Measurements from ENCODE around the gene KCNB1. TPM values are rescaled to one million over a fixed set of nuclear protein-coding genes. Genes with fewer than 3 reads are reported as not detected.
A peak's percentile ranks its signal among the peaks of the same experiment; 100 is the strongest.

KCNB1 gene
- total and polyA plus RNA-seq, 4 donors = under 0.01 to 3.4 (median 1.4) TPM

DNA sequence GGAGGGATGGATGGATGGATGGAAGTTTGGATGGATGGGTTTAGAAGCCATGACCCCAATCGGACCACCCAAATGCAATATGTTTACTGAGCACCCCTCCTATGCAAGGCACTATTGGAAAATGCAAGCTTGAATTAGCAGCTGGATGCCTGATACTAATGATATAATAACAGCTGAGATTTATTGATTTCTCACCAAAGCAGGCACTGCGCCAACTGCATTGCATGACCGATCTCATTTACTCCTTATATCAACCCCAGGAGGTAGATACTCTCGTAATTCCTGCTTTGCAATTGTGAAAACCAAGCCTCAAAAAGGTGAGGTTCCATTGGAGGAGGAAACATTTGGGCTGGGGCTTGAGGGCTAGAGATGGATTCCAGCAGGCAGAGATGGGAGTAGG lies 89.7 kb downstream of the KCNB1 start (continued):
- TF ChIP-seq, protein P1, sequence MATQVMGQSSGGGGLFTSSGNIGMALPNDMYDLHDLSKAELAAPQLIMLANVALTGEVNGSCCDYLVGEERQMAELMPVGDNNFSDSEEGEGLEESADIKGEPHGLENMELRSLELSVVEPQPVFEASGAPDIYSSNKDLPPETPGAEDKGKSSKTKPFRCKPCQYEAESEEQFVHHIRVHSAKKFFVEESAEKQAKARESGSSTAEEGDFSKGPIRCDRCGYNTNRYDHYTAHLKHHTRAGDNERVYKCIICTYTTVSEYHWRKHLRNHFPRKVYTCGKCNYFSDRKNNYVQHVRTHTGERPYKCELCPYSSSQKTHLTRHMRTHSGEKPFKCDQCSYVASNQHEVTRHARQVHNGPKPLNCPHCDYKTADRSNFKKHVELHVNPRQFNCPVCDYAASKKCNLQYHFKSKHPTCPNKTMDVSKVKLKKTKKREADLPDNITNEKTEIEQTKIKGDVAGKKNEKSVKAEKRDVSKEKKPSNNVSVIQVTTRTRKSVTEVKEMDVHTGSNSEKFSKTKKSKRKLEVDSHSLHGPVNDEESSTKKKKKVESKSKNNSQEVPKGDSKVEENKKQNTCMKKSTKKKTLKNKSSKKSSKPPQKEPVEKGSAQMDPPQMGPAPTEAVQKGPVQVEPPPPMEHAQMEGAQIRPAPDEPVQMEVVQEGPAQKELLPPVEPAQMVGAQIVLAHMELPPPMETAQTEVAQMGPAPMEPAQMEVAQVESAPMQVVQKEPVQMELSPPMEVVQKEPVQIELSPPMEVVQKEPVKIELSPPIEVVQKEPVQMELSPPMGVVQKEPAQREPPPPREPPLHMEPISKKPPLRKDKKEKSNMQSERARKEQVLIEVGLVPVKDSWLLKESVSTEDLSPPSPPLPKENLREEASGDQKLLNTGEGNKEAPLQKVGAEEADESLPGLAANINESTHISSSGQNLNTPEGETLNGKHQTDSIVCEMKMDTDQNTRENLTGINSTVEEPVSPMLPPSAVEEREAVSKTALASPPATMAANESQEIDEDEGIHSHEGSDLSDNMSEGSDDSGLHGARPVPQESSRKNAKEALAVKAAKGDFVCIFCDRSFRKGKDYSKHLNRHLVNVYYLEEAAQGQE (IDR thresholded peaks at IDR 0.05) = no peak
- TF ChIP-seq RXRA (IDR thresholded peaks at IDR 0.05) (no peak), EGR1 (IDR thresholded peaks at IDR 0.05; ENCODE audit: low read depth in 2 of 2) (no peak), JUND (IDR thresholded peaks at IDR 0.05) (no peak)

DNA sequence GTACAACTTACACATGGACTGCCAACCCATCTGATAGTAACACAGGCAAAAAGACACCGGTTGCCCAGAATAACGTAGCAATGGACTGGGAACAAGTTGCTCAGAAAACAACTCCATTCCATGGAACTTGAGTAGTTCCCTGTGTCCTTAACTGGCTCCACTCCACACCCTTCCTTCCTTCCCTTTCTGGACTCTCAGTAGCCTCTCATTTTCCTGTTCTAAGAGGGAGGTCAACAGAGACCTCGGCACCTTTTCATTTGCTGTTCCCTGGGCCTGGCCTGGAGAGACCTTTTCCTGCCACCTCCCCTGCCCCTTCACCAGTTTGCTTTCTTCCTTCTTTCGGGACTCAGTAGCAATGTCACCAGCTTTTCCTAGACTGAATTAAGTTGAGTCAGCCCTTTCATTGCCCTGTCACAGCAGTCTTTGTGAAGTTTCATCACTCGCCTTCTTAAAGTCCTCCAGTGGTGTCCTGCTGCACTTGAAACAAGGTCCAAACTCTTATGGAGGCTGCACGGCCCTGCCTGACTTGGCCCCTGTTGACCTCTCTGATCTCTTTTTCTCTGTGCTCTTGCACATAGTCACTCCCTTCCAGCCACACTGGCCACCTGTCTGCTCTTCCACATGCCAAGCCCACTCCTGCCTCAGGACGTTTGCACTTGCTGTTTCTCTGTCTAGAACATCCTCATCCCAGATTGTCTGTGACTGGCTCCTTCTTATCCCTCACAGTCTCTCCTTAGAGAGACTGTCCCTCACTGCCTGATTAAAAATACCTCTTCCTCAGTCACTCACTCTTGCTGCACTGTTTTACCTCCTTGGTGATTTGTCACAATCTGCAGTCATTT lies 90.8 kb downstream of the KCNB1 start:
- Histone ChIP-seq H3K9me3 (ENCODE audit: control insufficient read depth in 4 of 4, low read length in 3 of 4) (no peaks in the 10 kb centered on the region), H3K36me3 (ENCODE audit: control insufficient read depth in 4 of 4, insufficient read depth in 3 of 4, low read depth in 1 of 4, low read length in 3 of 4) (no peaks in the 10 kb centered on the region), H3K4me3 (ENCODE audit: low read depth in 1 of 3, low read length in 3 of 3) (no peak overlapping the region), H3K27me3 (ENCODE audit: control insufficient read depth in 4 of 4, insufficient read depth in 4 of 4, low read length in 3 of 4) (no peaks in the 10 kb centered on the region), H3K4me1 (ENCODE audit: control insufficient read depth in 4 of 4, insufficient read depth in 4 of 4, low read length in 3 of 4) (no peaks in the 10 kb centered on the region), H3K9ac (ENCODE audit: low read depth in 1 of 2, low read length in 2 of 2) (no peak overlapping the region), H3K27ac (ENCODE audit: low read depth in 1 of 2, low read length in 2 of 2) (no peak overlapping the region)
- DNase-seq (ENCODE audit: low spot score) = no peak
- 76% methylated on average over 7 of the region's 7 CpGs for WGBS
- TF ChIP-seq, protein P1 (IDR thresholded peaks at IDR 0.05) = no peak
- peak; percentile 76 for TF ChIP-seq NR2F2 (IDR thresholded peaks at IDR 0.05)

DNA sequence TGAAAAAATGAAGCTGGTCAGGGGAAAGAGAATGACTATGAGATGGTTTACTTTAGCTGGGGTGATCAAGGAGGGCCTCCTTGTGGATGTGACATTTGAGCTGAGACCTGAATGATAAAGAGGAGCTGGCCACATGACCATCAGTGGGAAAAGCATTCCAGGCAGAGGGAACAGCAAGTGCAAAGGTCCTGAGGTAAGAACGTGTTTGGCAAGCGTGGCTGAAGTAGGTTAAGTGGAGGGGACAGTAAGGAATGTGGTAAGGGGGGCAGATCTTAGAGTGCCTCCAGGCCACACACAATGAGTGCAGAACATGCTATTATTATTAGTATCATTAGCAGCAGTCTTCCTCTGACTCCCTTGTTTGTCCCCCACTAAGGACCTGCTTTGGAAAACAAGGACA lies 92.6 kb downstream of the KCNB1 start:
- Histone ChIP-seq H3K36me3 (ENCODE audit: control insufficient read depth in 4 of 4, insufficient read depth in 3 of 4, low read depth in 1 of 4, low read length in 3 of 4) (no peaks in the 10 kb centered on the region), H3K9ac (ENCODE audit: low read depth in 1 of 2, low read length in 2 of 2) (no peak overlapping the region), H3K27ac (ENCODE audit: low read depth in 1 of 2, low read length in 2 of 2) (no peak overlapping the region), H3K4me3 (ENCODE audit: low read depth in 1 of 3, low read length in 3 of 3) (no peak overlapping the region), H3K4me1 (ENCODE audit: control insufficient read depth in 4 of 4, insufficient read depth in 4 of 4, low read length in 3 of 4) (no peaks in the 10 kb centered on the region), H3K9me3 (ENCODE audit: control insufficient read depth in 4 of 4, low read length in 3 of 4) (no peaks in the 10 kb centered on the region), H3K27me3 (ENCODE audit: control insufficient read depth in 4 of 4, insufficient read depth in 4 of 4, low read length in 3 of 4) (no peaks in the 10 kb centered on the region)
- no peak for DNase-seq (ENCODE audit: low spot score)
- WGBS = 90% methylated on average over 2 of the region's 2 CpGs
- TF ChIP-seq SP1 (IDR thresholded peaks at IDR 0.05) = no peak
- TF ChIP-seq FOXA2 (IDR thresholded peaks at IDR 0.05) = no peak
- TF ChIP-seq EGR1 (IDR thresholded peaks at IDR 0.05; ENCODE audit: low read depth in 2 of 2) = no peak
- TF ChIP-seq, protein P2, sequence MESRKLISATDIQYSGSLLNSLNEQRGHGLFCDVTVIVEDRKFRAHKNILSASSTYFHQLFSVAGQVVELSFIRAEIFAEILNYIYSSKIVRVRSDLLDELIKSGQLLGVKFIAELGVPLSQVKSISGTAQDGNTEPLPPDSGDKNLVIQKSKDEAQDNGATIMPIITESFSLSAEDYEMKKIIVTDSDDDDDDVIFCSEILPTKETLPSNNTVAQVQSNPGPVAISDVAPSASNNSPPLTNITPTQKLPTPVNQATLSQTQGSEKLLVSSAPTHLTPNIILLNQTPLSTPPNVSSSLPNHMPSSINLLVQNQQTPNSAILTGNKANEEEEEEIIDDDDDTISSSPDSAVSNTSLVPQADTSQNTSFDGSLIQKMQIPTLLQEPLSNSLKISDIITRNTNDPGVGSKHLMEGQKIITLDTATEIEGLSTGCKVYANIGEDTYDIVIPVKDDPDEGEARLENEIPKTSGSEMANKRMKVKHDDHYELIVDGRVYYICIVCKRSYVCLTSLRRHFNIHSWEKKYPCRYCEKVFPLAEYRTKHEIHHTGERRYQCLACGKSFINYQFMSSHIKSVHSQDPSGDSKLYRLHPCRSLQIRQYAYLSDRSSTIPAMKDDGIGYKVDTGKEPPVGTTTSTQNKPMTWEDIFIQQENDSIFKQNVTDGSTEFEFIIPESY (IDR thresholded peaks at IDR 0.05) = no peak
- TF ChIP-seq TAF1 (conservative IDR thresholded peaks at IDR 0.05) = no peak
- no peak for TF ChIP-seq RAD21 (IDR thresholded peaks at IDR 0.05)
- TF ChIP-seq GABPA (IDR thresholded peaks at IDR 0.05 in 1 of 2, conservative IDR thresholded peaks at IDR 0.05 in 1 of 2) = no peak
- TF ChIP-seq NR2F2 (IDR thresholded peaks at IDR 0.05) = no peak
- TF ChIP-seq, protein P3, sequence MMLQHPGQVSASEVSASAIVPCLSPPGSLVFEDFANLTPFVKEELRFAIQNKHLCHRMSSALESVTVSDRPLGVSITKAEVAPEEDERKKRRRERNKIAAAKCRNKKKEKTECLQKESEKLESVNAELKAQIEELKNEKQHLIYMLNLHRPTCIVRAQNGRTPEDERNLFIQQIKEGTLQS (IDR thresholded peaks at IDR 0.05) = no peak
- TF ChIP-seq HNF4G (IDR thresholded peaks at IDR 0.05) = no peak
- TF ChIP-seq, protein P4, sequence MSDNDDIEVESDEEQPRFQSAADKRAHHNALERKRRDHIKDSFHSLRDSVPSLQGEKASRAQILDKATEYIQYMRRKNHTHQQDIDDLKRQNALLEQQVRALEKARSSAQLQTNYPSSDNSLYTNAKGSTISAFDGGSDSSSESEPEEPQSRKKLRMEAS (IDR thresholded peaks at IDR 0.05) = no peak
- TF ChIP-seq FOXA1 (IDR thresholded peaks at IDR 0.05) = no peak
- TF ChIP-seq, protein P1 (IDR thresholded peaks at IDR 0.05) = no peak
